Neural progenitor cell (in vitro differentiated cells): ENCODE measurements around the gene SCART1. TPM values are rescaled to one million over a fixed set of nuclear protein-coding genes. Genes with fewer than 3 reads are reported as not detected.
"Not testable (repeated sequence)": the region's sequence is repeated elsewhere in the genome, so short reads cannot be mapped to it uniquely, and the experiment has no call there.

Source experiments
- DNase-seq: peaks from one replicate; pipeline ENCODE4 v3.0.0-alpha.2; 2016; ENCODE audit warnings: low spot score
- H2AFZ ChIP-seq: fragments of 200-600 bp; sonication (generic); replicated peaks from 2 replicates; pipeline ENCODE4 v1.6.1; 2016; ENCODE audit warnings: antibody characterized with exemption
- H3F3A ChIP-seq: fragments of 200-600 bp; sonication (generic); 2 replicates; pipeline ENCODE4 v1.6.1; 2016; ENCODE audit warnings: antibody characterized with exemption, low read depth
- H3K27ac ChIP-seq: fragments of 200-600 bp; sonication (generic); 2 replicates; pipeline ENCODE4 v1.5.1; 2016; ENCODE audit warnings: mild to moderate bottlenecking
- H3K27me3 ChIP-seq: fragments of 200-600 bp; sonication (generic); 2 replicates; pipeline ENCODE4 v1.6.1; 2016; ENCODE audit warnings: mild to moderate bottlenecking, moderate library complexity
- H3K36me3 ChIP-seq: fragments of 200-600 bp; sonication (generic); 2 replicates; pipeline ENCODE4 v1.5.1; 2016
- H3K4me1 ChIP-seq: fragments of 200-600 bp; sonication (generic); 2 replicates; pipeline ENCODE4 v1.6.1; 2016; ENCODE audit warnings: mixed run types
- H3K4me2 ChIP-seq: fragments of 200-600 bp; sonication (generic); 2 replicates; pipeline ENCODE4 v1.6.1; 2016
- H3K4me3 ChIP-seq: fragments of 200-600 bp; sonication (generic); 2 replicates; pipeline ENCODE4 v1.5.1; 2016
- H3K79me2 ChIP-seq: fragments of 200-600 bp; sonication (generic); 2 replicates; pipeline ENCODE4 v1.6.1; 2016; ENCODE audit warnings: low read depth
- H3K9ac ChIP-seq: fragments of 200-600 bp; sonication (generic); 2 replicates; pipeline ENCODE4 v1.6.1; 2016
- H3K9me3 ChIP-seq: fragments of 200-600 bp; sonication (generic); 2 replicates; pipeline ENCODE4 v1.5.1; 2016; ENCODE audit warnings: low read depth
- H4K20me1 ChIP-seq: fragments of 200-600 bp; sonication (generic); 2 replicates; pipeline ENCODE4 v1.6.1; 2016; ENCODE audit warnings: low read depth
- H3K27ac Mint-ChIP-seq: 3 replicates; pipeline ENCODE4 v1.8.0; 2021; ENCODE audit warnings: mixed read lengths
- H3K27me3 Mint-ChIP-seq: 2 replicates; pipeline ENCODE4 v1.8.0; 2022; ENCODE audit warnings: low read depth, mild to moderate bottlenecking, inconsistent platforms, moderate library complexity, mixed read lengths; ENCODE audit not compliant: insufficient read depth
- H3K36me3 Mint-ChIP-seq: 3 replicates; pipeline ENCODE4 v1.8.0; 2021; ENCODE audit warnings: mixed read lengths
- H3K4me1 Mint-ChIP-seq: 3 replicates; pipeline ENCODE4 v1.8.0; 2021; ENCODE audit warnings: mixed read lengths
- H3K4me3 Mint-ChIP-seq: 3 replicates; pipeline ENCODE4 v1.8.0; 2021; ENCODE audit warnings: mild to moderate bottlenecking, moderate library complexity, mixed read lengths
- H3K9me3 Mint-ChIP-seq: 3 replicates; pipeline ENCODE4 v1.8.0; 2020; ENCODE audit warnings: mixed read lengths
- CTCF ChIP-seq: fragments of 200-600 bp; sonication (generic); IDR thresholded peaks from 2 replicates; pipeline ENCODE4 v1.5.1; 2017; ENCODE audit warnings: antibody characterized with exemption, mild to moderate bottlenecking
- EZH2 ChIP-seq: fragments of 200-600 bp; sonication (generic); IDR thresholded peaks from 2 replicates; pipeline ENCODE4 v1.6.1; 2017; ENCODE audit warnings: antibody characterized with exemption, mild to moderate bottlenecking, moderate library complexity
- EZH2phosphoT487 ChIP-seq: fragments of 200-600 bp; sonication (generic); IDR thresholded peaks from 2 replicates; pipeline ENCODE4 v1.6.1; 2017; ENCODE audit warnings: antibody characterized with exemption
- total RNA-seq: library from RNA; depleted of rRNA; stranded (reverse); fragments of >200 nt; gene quantifications from 2 replicates; pipeline ENCODE4 v1.2.3, GENCODE V29; 2015; ENCODE audit warnings: low replicate concordance

Gene SCART1
- total RNA-seq, 1 donor from 2014 or later, result 0.49 TPM

GRCh38 chr10:133466683-133467275, 13.0 kb downstream of the SCART1 start:
- Histone ChIP-seq H2AFZ (no peak overlapping the region), H3K4me3 (no peak overlapping the region), H3K36me3 (no peaks in the 10 kb centered on the region), H3K9ac (no peak overlapping the region), H3K79me2 (no peaks in the 10 kb centered on the region), H3K9me3 (peaks cover 3% of the 10 kb centered on the region), H3F3A (no peaks in the 10 kb centered on the region), H3K27me3 (no peaks in the 10 kb centered on the region), H3K4me1 (no peaks in the 10 kb centered on the region), H3K4me2 (no peak overlapping the region), H3K27ac (no peak overlapping the region), H4K20me1 (no peaks in the 10 kb centered on the region)
- Mint-ChIP-seq H3K4me1 (no peaks in the 10 kb centered on the region), H3K4me3 (no peak overlapping the region), H3K9me3 (peaks cover 15% of the 10 kb centered on the region), H3K27ac (no peak overlapping the region), H3K36me3 (no peaks in the 10 kb centered on the region), H3K27me3 (peaks cover 8% of the 10 kb centered on the region)
- no peak for DNase-seq
- TF ChIP-seq CTCF, result no peak
- TF ChIP-seq EZH2phosphoT487, result no peak
- no peak for TF ChIP-seq EZH2

DNA sequence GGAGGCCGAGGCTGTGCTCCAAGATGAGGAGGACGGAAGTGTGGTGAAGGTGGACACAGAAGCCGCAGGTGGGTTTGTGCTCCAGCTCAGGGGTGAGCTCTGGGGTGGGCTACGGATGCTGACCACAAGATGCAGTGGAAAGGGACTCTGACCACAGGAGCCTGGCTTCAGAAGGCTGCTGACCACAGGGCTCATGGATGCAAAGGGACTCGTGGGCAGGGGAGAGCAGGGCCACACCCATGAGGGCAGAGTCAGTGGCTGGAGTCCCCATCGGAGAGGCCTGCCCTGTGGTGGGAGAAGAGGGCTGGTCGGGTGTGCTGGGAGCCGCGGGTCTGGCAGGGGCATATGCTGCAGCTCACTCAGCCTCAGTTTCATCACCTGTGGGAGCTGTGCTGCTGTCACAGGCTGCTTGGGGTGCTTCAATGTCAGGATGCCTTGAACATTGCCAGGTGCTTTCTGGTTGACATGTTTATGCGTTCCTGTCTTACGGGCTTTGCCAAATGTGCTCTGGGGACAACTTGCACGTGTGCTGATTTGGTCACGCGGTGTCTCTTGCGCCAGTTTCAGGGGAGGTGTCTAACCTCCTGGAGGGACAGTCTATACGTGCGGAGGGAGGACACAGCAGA, 13.7 kb downstream of the SCART1 start:
- Histone ChIP-seq H4K20me1 (no peaks in the 10 kb centered on the region), H3K4me2 (no peak overlapping the region), H3K9me3 (peaks cover 3% of the 10 kb centered on the region), H3K27ac (no peak overlapping the region), H3K79me2 (no peaks in the 10 kb centered on the region), H3F3A (no peaks in the 10 kb centered on the region), H3K9ac (no peak overlapping the region), H2AFZ (no peak overlapping the region), H3K36me3 (no peaks in the 10 kb centered on the region), H3K4me3 (no peak overlapping the region), H3K4me1 (no peaks in the 10 kb centered on the region), H3K27me3 (no peaks in the 10 kb centered on the region)
- Mint-ChIP-seq H3K9me3 (peaks cover 15% of the 10 kb centered on the region), H3K4me1 (no peaks in the 10 kb centered on the region), H3K27me3 (peaks cover 8% of the 10 kb centered on the region), H3K36me3 (no peaks in the 10 kb centered on the region), H3K4me3 (no peak overlapping the region), H3K27ac (no peak overlapping the region)
- no peak for TF ChIP-seq CTCF
- no peak for DNase-seq

DNA sequence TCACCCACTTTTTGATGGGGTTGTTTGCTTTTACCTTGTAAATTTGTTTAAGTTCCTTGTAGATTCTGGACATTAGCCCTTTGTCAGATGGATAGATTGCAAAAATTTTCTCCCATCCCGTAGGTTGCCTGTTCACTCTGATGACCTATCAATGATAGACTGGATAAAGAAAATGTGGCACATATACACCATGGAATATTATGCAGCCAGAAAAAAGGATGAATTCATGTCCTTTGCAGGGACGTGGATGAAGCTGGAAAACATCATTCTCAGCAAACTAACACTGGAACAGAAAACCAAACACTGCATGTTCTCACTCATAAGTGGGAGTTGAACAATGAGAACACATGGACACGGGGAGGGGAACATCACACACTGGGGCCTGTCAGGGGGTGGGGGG, 15.5 kb downstream of the SCART1 start:
- H3K27ac Mint-ChIP-seq, H3K4me3 ChIP-seq, H3K36me3 Mint-ChIP-seq: not testable (repeated sequence)

GRCh38 chr10:133471300-133472109, 17.8 kb downstream of the SCART1 start:
- H3K79me2 ChIP-seq, result no peaks in the 10 kb centered on the region
- TF ChIP-seq EZH2 (no peak), EZH2phosphoT487 (no peak), CTCF (no peak)
- no peaks in the 10 kb centered on the region for H3K36me3 ChIP-seq
- Mint-ChIP-seq H3K27ac (no peak overlapping the region), H3K4me1 (no peaks in the 10 kb centered on the region), H3K9me3 (peaks cover 20% of the 10 kb centered on the region), H3K36me3 (no peaks in the 10 kb centered on the region), H3K4me3 (no peak overlapping the region), H3K27me3 (peaks cover 8% of the 10 kb centered on the region)
- no peaks in the 10 kb centered on the region for H3F3A ChIP-seq
- H3K9me3 ChIP-seq, result peaks cover 3% of the 10 kb centered on the region
- no peak overlapping the region for H3K4me2 ChIP-seq
- DNase-seq, result no peak
- H3K9ac ChIP-seq, result no peak overlapping the region
- H2AFZ ChIP-seq, result no peak overlapping the region
- H3K4me1 ChIP-seq, result no peaks in the 10 kb centered on the region
- no peak overlapping the region for H3K27ac ChIP-seq
- no peaks in the 10 kb centered on the region for H3K27me3 ChIP-seq
- no peak overlapping the region for H3K4me3 ChIP-seq
- no peaks in the 10 kb centered on the region for H4K20me1 ChIP-seq

More for the DNA sequence above, 15.5 kb downstream of the SCART1 start:
- H3K4me2 ChIP-seq, H3K9ac ChIP-seq, H3K4me1 Mint-ChIP-seq, H3K27me3 Mint-ChIP-seq, H3K4me3 Mint-ChIP-seq, H4K20me1 ChIP-seq, H3K36me3 ChIP-seq, H3K9me3 ChIP-seq, H3K4me1 ChIP-seq, H3K27me3 ChIP-seq, H3F3A ChIP-seq, DNase-seq, H3K79me2 ChIP-seq, H3K27ac ChIP-seq, H2AFZ ChIP-seq: not testable (repeated sequence)
- H3K9me3 Mint-ChIP-seq, result peaks cover 16% of the 10 kb centered on the region
